GM23338 (cell line): ENCODE measurements around the gene CHN1. TPM values are rescaled to one million over a fixed set of nuclear protein-coding genes. Genes with fewer than 3 reads are reported as not detected.
A peak's percentile ranks its signal among the peaks of the same experiment; 100 is the strongest.

Experiments used
- ATAC-seq: fragments of 200-7000 bp; cut with Tn5 transposase; 3 replicates; pipeline ENCODE4 v1.9.1; 2020
- DNase-seq: peaks from one replicate; pipeline ENCODE4 v3.0.0-alpha.2; 2015; ENCODE audit warnings: low spot score
- H2AFZ ChIP-seq: fragments of 200-600 bp; sonication (generic); 2 replicates; pipeline ENCODE4 v1.8.0; 2016; ENCODE audit warnings: antibody characterized with exemption, mild to moderate bottlenecking, moderate library complexity
- H3F3A ChIP-seq: fragments of 200-600 bp; sonication (generic); replicated peaks from 2 replicates; pipeline ENCODE4 v1.8.0; 2017; ENCODE audit warnings: antibody characterized with exemption, mixed run types, low read depth
- H3K27ac ChIP-seq: fragments of 200-600 bp; sonication (generic); 2 replicates; pipeline ENCODE4 v1.6.1; 2016; ENCODE audit warnings: low read depth
- H3K27me3 ChIP-seq: fragments of 200-600 bp; sonication (generic); 2 replicates; pipeline ENCODE4 v1.8.0; 2016; ENCODE audit warnings: mild to moderate bottlenecking, mixed run types, moderate library complexity; ENCODE audit not compliant: insufficient read depth
- H3K36me3 ChIP-seq: fragments of 200-600 bp; sonication (generic); 2 replicates; pipeline ENCODE4 v1.8.0; 2016; ENCODE audit warnings: mild to moderate bottlenecking; ENCODE audit not compliant: insufficient read depth
- H3K4me1 ChIP-seq: fragments of 200-600 bp; sonication (generic); 2 replicates; pipeline ENCODE4 v1.8.0; 2016; ENCODE audit warnings: mild to moderate bottlenecking, moderate library complexity; ENCODE audit not compliant: insufficient read depth
- H3K4me2 ChIP-seq: fragments of 200-600 bp; sonication (generic); 2 replicates; pipeline ENCODE4 v1.7.1; 2017; ENCODE audit warnings: mixed run types
- H3K4me3 ChIP-seq: fragments of 200-600 bp; sonication (generic); 2 replicates; pipeline ENCODE4 v1.6.1; 2016; ENCODE audit warnings: mixed run types
- H3K79me2 ChIP-seq: fragments of 200-600 bp; sonication (generic); replicated peaks from 2 replicates; pipeline ENCODE4 v1.8.0; 2017; ENCODE audit warnings: mild to moderate bottlenecking; ENCODE audit not compliant: insufficient read depth
- H3K9me2 ChIP-seq: fragments of 200-600 bp; sonication (generic); 2 replicates; pipeline ENCODE4 v1.8.0; 2017; ENCODE audit not compliant: insufficient read depth
- H4K20me1 ChIP-seq: fragments of 200-600 bp; sonication (generic); replicated peaks from 2 replicates; pipeline ENCODE4 v1.8.0; 2017; ENCODE audit warnings: mild to moderate bottlenecking; ENCODE audit not compliant: insufficient read depth
- H3K27ac Mint-ChIP-seq: 2 replicates; pipeline ENCODE4 v1.8.0; 2020; ENCODE audit warnings: inconsistent platforms, mild to moderate bottlenecking, moderate library complexity, mixed read lengths
- H3K27me3 Mint-ChIP-seq: 3 replicates; pipeline ENCODE4 v1.8.0; 2022; ENCODE audit warnings: low read depth, mild to moderate bottlenecking, moderate library complexity, mixed read lengths, inconsistent platforms; ENCODE audit not compliant: insufficient read depth, poor library complexity
- H3K36me3 Mint-ChIP-seq: 3 replicates; pipeline ENCODE4 v1.8.0; 2021; ENCODE audit warnings: low read depth, mild to moderate bottlenecking, inconsistent platforms, moderate library complexity, mixed read lengths
- H3K4me1 Mint-ChIP-seq: 3 replicates; pipeline ENCODE4 v1.8.0; 2020; ENCODE audit warnings: mild to moderate bottlenecking, inconsistent platforms, mixed read lengths
- H3K4me3 Mint-ChIP-seq: 3 replicates; pipeline ENCODE4 v1.8.0; 2021; ENCODE audit warnings: moderate library complexity, mild to moderate bottlenecking, inconsistent platforms, mixed read lengths
- H3K9me3 Mint-ChIP-seq: 3 replicates; pipeline ENCODE4 v1.8.0; 2020; ENCODE audit warnings: moderate library complexity, mild to moderate bottlenecking, inconsistent platforms, mixed read lengths
- CREB1 ChIP-seq: fragments of 250-450 bp; sonication (Bioruptor Pico); IDR thresholded peaks from 2 replicates; pipeline ENCODE4 v1.5.0; 2020; ENCODE audit warnings: low read depth, mild to moderate bottlenecking, moderate library complexity
- ETS1 ChIP-seq: IDR thresholded peaks from 2 replicates; pipeline ENCODE4 v1.6.1; 2016; ENCODE audit warnings: antibody characterized with exemption
- JUNB ChIP-seq: IDR thresholded peaks from one replicate; pipeline ENCODE4 v1.6.1; 2016; ENCODE audit warnings: antibody characterized with exemption; ENCODE audit not compliant: unreplicated experiment
- REST ChIP-seq: IDR thresholded peaks from one replicate; pipeline ENCODE4 v1.6.1; 2018; ENCODE audit warnings: antibody characterized with exemption; ENCODE audit not compliant: unreplicated experiment
- ZNF114 ChIP-seq: fragments of 250-450 bp; sonication (Bioruptor Pico); IDR thresholded peaks from 2 replicates; pipeline ENCODE4 v1.5.0; 2020; ENCODE audit warnings: mild to moderate bottlenecking, moderate library complexity
- ZNF331 ChIP-seq: fragments of 250-450 bp; sonication (Bioruptor Pico); IDR thresholded peaks from 2 replicates; pipeline ENCODE4 v1.5.0; 2020; ENCODE audit warnings: low read depth, mild to moderate bottlenecking, moderate library complexity
- ZNF462 ChIP-seq: fragments of 250-450 bp; sonication (Bioruptor Pico); IDR thresholded peaks from 2 replicates; pipeline ENCODE4 v1.5.0; 2020; ENCODE audit warnings: mild to moderate bottlenecking, moderate library complexity
- polyA plus RNA-seq: library from polyadenylated mRNA; unstranded; fragments of >200 nt; fragmentation: Nextera tagmentation; extraction: Ambion mirVana; gene quantifications from 2 replicates; pipeline ENCODE4 v1.2.1, GENCODE V29; 2016
- total RNA-seq: library from RNA; depleted of rRNA; stranded (reverse); fragments of >200 nt; shearing (Covaris generic); gene quantifications from 2 replicates; pipeline ENCODE4 v1.2.3, GENCODE V29; 2014

CHN1 gene
- total and polyA plus RNA-seq, 2 experiments from 2014 or later: 28.1 to 36.5 TPM

- H4K20me1 ChIP-seq: no peaks in the 10 kb centered on the region
- H3F3A ChIP-seq: no peaks in the 10 kb centered on the region
- no peak for TF ChIP-seq ZNF331 (CRISPR knock-in tag)
- TF ChIP-seq ZNF462 (CRISPR knock-in tag): no peak
- TF ChIP-seq CREB1: no peak
- no peak for TF ChIP-seq ZNF114 (CRISPR knock-in tag)
- TF ChIP-seq REST: no peak
- no peak for TF ChIP-seq JUNB
- TF ChIP-seq ETS1: no peak
- no peaks in the 10 kb centered on the region for H3K9me2 ChIP-seq
- H3K4me2 ChIP-seq: no peak overlapping the region
- H3K4me1 ChIP-seq: peaks cover 35% of the 10 kb centered on the region
- no peaks in the 10 kb centered on the region for H3K9me3 Mint-ChIP-seq
- peak overlapping the region; percentile 30; the same call in 1 of the 2 replicates for H3K27ac ChIP-seq
- H3K4me3 ChIP-seq: no peak overlapping the region
- H3K4me1 Mint-ChIP-seq: peaks cover 42% of the 10 kb centered on the region
- no peaks in the 10 kb centered on the region for H3K36me3 ChIP-seq
- ATAC-seq (no peak), DNase-seq (no peak)
- peaks cover 8% of the 10 kb centered on the region; the same call in 2 of the 3 replicates for H3K36me3 Mint-ChIP-seq
- peaks cover 99% of the 10 kb centered on the region for H3K79me2 ChIP-seq
- H3K27me3 ChIP-seq: no peaks in the 10 kb centered on the region
- H3K27me3 Mint-ChIP-seq: peaks cover 1% of the 10 kb centered on the region
- no peak overlapping the region for H2AFZ ChIP-seq
- H3K4me3 Mint-ChIP-seq: no peak overlapping the region
- H3K27ac Mint-ChIP-seq: peak overlapping the region; percentile 74
Measured at GRCh38 chr2:174977364-174977763, 27.8 kb downstream of the CHN1 start.
